K562 (cell line): ENCODE results near the gene NYAP1. TPM values are rescaled to one million over a fixed set of nuclear protein-coding genes. Genes with fewer than 3 reads are reported as not detected.
A peak's percentile ranks its signal among the peaks of the same experiment; 100 is the strongest.

Source experiments
- ASH1L ChIP-seq: fragments of 450-650 bp; IDR thresholded peaks from 2 replicates; pipeline ENCODE4 v1.6.1; 2018; ENCODE audit warnings: borderline replicate concordance, mild to moderate bottlenecking, low read depth; ENCODE audit not compliant: partially characterized antibody
- CC2D1A ChIP-seq: fragments of 450-650 bp; IDR thresholded peaks from 2 replicates; pipeline ENCODE4 v1.6.1; 2017; ENCODE audit warnings: mild to moderate bottlenecking
- ETV1 ChIP-seq: fragments of 450-650 bp; conservative IDR thresholded peaks from 2 replicates; pipeline ENCODE4 v1.6.1; 2016; ENCODE audit warnings: missing genetic modification characterization, control low read depth, low read depth, missing compliant biosample characterization
- GATAD2A ChIP-seq: fragments of 450-650 bp; IDR thresholded peaks from 2 replicates; pipeline ENCODE4 v1.6.1; 2017
- HDGF ChIP-seq: fragments of 450-650 bp; IDR thresholded peaks from 2 replicates; pipeline ENCODE4 v1.6.1; 2016
- HMG20A ChIP-seq: fragments of 450-650 bp; formaldehyde crosslinking; conservative IDR thresholded peaks from 2 replicates; pipeline ENCODE4 v1.4.0; 2020; ENCODE audit warnings: mild to moderate bottlenecking, mixed read lengths
- LCOR ChIP-seq: sonication (generic); formaldehyde crosslinking; IDR thresholded peaks from 2 replicates; pipeline ENCODE4 v1.8.0; 2022; ENCODE audit warnings: mild to moderate bottlenecking, missing genetic modification reagents
- MEF2D ChIP-seq: conservative IDR thresholded peaks from 2 replicates; pipeline ENCODE4 v1.6.1; 2016; ENCODE audit warnings: low read depth, missing genetic modification characterization, missing compliant biosample characterization
- NCOA2 ChIP-seq, 2 experiments: fragments of 450-650 bp; IDR thresholded peaks; 2 replicates each; pipeline ENCODE4 v1.6.1; 2018; ENCODE audit warnings: mild to moderate bottlenecking in 2 of 2, moderate library complexity in 1 of 2; ENCODE audit not compliant: partially characterized antibody in 2 of 2
- NCOR1 ChIP-seq: fragments of 450-650 bp; IDR thresholded peaks from 2 replicates; pipeline ENCODE4 v1.6.1; 2016; ENCODE audit warnings: mild to moderate bottlenecking, moderate library complexity
- PCBP1 ChIP-seq: fragments of 200-400 bp; formaldehyde crosslinking; IDR thresholded peaks from 2 replicates; pipeline ENCODE4 v1.6.1; 2018; ENCODE audit warnings: mild to moderate bottlenecking, low read depth, low read length; ENCODE audit not compliant: poor library complexity, severe bottlenecking
- SMARCA4 ChIP-seq: fragments of 450-650 bp; IDR thresholded peaks from 2 replicates; pipeline ENCODE4 v1.6.1; 2016
- TRIM28 ChIP-seq: fragments of 450-650 bp; IDR thresholded peaks from 2 replicates; pipeline ENCODE4 v1.6.1; 2017
- U2AF1 ChIP-seq: fragments of 200-400 bp; formaldehyde crosslinking; optimal IDR thresholded peaks from 2 replicates; pipeline ENCODE3; 2017; ENCODE audit warnings: mild to moderate bottlenecking, low read depth, low read length, moderate library complexity
- ZBTB17 ChIP-seq: fragments of 450-650 bp; formaldehyde crosslinking; IDR thresholded peaks from 2 replicates; pipeline ENCODE4 v1.4.0; 2020; ENCODE audit warnings: mild to moderate bottlenecking
- ZNF212 ChIP-seq: fragments of 450-650 bp; formaldehyde crosslinking; IDR thresholded peaks from 2 replicates; pipeline ENCODE4 v1.4.0; 2020; ENCODE audit warnings: mild to moderate bottlenecking
- ZNF354B ChIP-seq: fragments of 250-450 bp; sonication (Bioruptor Pico); IDR thresholded peaks from 2 replicates; pipeline ENCODE4 v1.4.0; 2020
- polyA plus RNA-seq, 8 experiments: library from polyadenylated mRNA; depleted of rRNA in 4 of 8; stranded (reverse) in 5 of 8; unstranded in 3 of 8; fragments of >200 nt; fragmentation: Nextera tagmentation in 2 of 8; fragmentation: Illumina TruSeq in 1 of 8; extraction: Ambion mirVana in 2 of 8; extraction: Trizol in 1 of 8; gene quantifications; 2 replicates each; pipeline versions ENCODE4 v1.2.1 to v1.2.3, GENCODE V29; 2011 to 2014; ENCODE audit warnings: inconsistent platforms in 1 of 8, missing spikeins in 1 of 8
- total RNA-seq, 7 experiments: library from RNA; depleted of rRNA in 6 of 7; stranded (reverse); fragments of >200 nt in 6 of 7; fragmentation: Illumina TruSeq in 2 of 7; extraction: Trizol in 2 of 7; gene quantifications; 2 replicates each; pipeline versions ENCODE4 v1.2.1 to v1.2.3, GENCODE V29; 2011 to 2021; ENCODE audit warnings: low replicate concordance in 1 of 7
- TF ChIP-seq, protein P1 (sequence below), 2 experiments: fragments of 150-350 bp in 1 of 2; IDR thresholded peaks; 2 replicates each; pipeline ENCODE4 v1.6.1; 2012 to 2016; ENCODE audit warnings: low read depth in 2 of 2, low read length in 2 of 2, mild to moderate bottlenecking in 1 of 2, moderate library complexity in 1 of 2
- TF ChIP-seq, protein P2 (sequence below): fragments of 450-650 bp; IDR thresholded peaks from 2 replicates; pipeline ENCODE4 v1.6.1; 2016; ENCODE audit warnings: low read depth, mild to moderate bottlenecking, moderate library complexity
- TF ChIP-seq, protein P3 (sequence below): fragments of 450-650 bp; IDR thresholded peaks from 2 replicates; pipeline ENCODE4 v1.6.1; 2017; ENCODE audit warnings: antibody characterized with exemption
- TF ChIP-seq, protein P4 (sequence below): fragments of 450-650 bp; IDR thresholded peaks from 2 replicates; pipeline ENCODE4 v1.6.1; 2016; ENCODE audit warnings: antibody characterized with exemption

NYAP1 gene
- total and polyA plus RNA-seq, 9 of the 15 experiments (the other 6 are each of a cell fraction or from before 2014, with no cell fraction given): 0.11 to 0.88 (median 0.22) TPM; not detected in 2

DNA sequence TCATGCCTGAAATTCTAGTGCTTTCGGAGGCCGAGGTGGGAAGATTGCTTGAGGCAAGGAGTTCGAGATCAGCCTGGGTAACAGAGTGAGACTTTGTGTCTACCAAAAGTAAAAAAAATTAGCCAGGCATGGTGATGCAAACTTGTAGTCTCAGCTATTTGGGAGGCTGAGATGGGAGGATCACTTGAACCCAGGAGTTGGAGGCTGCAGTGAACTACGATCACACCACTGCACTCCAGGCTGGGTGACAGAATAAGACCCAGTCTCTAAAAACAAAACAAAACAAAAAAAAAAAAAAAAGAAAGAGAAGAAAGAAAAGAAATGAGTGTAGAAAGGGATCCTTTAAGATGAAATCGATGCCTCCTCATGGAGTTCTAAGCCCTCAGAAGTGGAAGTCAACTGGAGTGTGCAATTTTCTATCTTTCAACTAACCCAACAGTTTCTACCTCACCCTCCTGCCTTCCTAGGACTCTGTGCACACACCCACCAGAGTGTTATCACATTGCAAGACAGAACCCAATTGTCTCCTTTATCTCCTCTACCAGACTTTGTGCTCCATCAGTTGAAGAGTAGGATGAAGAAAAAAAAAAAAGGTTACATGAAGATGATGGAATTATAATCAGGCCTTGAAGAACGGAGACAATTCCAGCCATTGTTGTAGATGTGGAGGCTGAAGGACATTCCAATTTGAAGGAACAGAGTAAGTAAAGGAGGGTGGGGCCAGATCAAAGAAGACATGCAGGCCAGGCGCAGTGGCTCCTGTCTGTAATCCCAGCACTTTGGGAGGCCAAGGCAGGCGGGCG, 26.9 kb downstream of the NYAP1 start (continued):
- TF ChIP-seq, protein P1, sequence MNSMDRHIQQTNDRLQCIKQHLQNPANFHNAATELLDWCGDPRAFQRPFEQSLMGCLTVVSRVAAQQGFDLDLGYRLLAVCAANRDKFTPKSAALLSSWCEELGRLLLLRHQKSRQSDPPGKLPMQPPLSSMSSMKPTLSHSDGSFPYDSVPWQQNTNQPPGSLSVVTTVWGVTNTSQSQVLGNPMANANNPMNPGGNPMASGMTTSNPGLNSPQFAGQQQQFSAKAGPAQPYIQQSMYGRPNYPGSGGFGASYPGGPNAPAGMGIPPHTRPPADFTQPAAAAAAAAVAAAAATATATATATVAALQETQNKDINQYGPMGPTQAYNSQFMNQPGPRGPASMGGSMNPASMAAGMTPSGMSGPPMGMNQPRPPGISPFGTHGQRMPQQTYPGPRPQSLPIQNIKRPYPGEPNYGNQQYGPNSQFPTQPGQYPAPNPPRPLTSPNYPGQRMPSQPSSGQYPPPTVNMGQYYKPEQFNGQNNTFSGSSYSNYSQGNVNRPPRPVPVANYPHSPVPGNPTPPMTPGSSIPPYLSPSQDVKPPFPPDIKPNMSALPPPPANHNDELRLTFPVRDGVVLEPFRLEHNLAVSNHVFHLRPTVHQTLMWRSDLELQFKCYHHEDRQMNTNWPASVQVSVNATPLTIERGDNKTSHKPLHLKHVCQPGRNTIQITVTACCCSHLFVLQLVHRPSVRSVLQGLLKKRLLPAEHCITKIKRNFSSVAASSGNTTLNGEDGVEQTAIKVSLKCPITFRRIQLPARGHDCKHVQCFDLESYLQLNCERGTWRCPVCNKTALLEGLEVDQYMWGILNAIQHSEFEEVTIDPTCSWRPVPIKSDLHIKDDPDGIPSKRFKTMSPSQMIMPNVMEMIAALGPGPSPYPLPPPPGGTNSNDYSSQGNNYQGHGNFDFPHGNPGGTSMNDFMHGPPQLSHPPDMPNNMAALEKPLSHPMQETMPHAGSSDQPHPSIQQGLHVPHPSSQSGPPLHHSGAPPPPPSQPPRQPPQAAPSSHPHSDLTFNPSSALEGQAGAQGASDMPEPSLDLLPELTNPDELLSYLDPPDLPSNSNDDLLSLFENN (IDR thresholded peaks at IDR 0.05; ENCODE audit: low read depth in 2 of 2, low read length in 2 of 2): peak in 1 of 2 experiments; percentile 64; a peak in 1 of 4 replicates
- TF ChIP-seq NCOA2 (IDR thresholded peaks at IDR 0.05; ENCODE audit: partially characterized antibody in 2 of 2) (no peak), TRIM28 (peak; percentile 18; the same call in 1 of the 2 replicates), HDGF (peak; percentile 77; the same call in 1 of the 2 replicates), SMARCA4 (peak; percentile 98), ZNF212 (CRISPR knock-in tag) (no peak), MEF2D (no peak), CC2D1A (peak; percentile 86; the same call in 1 of the 2 replicates), GATAD2A (peak; percentile 96), ASH1L (peak; percentile 33), ETV1 (tag) (no peak), U2AF1 (peak; percentile 44), ZBTB17 (CRISPR knock-in tag) (no peak), PCBP1 (no peak), ZNF354B (CRISPR knock-in tag) (peak; percentile 41; the same call in 1 of the 2 replicates), LCOR (CRISPR knock-in tag) (peak; percentile 78; the same call in 1 of the 2 replicates), HMG20A (CRISPR knock-in tag) (no peak), NCOR1 (peak; percentile 94)
- TF ChIP-seq, protein P2, sequence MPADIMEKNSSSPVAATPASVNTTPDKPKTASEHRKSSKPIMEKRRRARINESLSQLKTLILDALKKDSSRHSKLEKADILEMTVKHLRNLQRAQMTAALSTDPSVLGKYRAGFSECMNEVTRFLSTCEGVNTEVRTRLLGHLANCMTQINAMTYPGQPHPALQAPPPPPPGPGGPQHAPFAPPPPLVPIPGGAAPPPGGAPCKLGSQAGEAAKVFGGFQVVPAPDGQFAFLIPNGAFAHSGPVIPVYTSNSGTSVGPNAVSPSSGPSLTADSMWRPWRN: peak; percentile 39; the same call in 1 of the 2 replicates
- TF ChIP-seq, protein P3, sequence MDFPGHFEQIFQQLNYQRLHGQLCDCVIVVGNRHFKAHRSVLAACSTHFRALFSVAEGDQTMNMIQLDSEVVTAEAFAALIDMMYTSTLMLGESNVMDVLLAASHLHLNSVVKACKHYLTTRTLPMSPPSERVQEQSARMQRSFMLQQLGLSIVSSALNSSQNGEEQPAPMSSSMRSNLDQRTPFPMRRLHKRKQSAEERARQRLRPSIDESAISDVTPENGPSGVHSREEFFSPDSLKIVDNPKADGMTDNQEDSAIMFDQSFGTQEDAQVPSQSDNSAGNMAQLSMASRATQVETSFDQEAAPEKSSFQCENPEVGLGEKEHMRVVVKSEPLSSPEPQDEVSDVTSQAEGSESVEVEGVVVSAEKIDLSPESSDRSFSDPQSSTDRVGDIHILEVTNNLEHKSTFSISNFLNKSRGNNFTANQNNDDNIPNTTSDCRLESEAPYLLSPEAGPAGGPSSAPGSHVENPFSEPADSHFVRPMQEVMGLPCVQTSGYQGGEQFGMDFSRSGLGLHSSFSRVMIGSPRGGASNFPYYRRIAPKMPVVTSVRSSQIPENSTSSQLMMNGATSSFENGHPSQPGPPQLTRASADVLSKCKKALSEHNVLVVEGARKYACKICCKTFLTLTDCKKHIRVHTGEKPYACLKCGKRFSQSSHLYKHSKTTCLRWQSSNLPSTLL: no peak
- TF ChIP-seq, protein P4, sequence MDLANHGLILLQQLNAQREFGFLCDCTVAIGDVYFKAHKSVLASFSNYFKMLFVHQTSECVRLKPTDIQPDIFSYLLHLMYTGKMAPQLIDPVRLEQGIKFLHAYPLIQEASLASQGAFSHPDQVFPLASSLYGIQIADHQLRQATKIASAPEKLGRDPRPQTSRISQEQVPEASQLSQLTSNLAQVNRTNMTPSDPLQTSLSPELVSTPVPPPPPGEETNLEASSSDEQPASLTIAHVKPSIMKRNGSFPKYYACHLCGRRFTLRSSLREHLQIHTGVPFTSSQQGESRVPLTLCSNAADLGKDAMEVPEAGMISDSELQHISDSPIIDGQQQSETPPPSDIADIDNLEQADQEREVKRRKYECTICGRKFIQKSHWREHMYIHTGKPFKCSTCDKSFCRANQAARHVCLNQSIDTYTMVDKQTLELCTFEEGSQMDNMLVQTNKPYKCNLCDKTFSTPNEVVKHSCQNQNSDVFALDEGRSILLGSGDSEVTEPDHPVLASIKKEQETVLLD: peak; percentile 68; the same call in 1 of the 2 replicates
